A673 (cell line): ENCODE measurements around the gene LMTK2. TPM values are rescaled to one million over a fixed set of nuclear protein-coding genes. Genes with fewer than 3 reads are reported as not detected.

Experiments used
- BruUV-seq: library from RNA; stranded (reverse); fragments of 400-500 nt; replicated peaks from 2 replicates; lab custom pipeline; 2021; lab: Mats Ljungman, UMichigan
- CTCF ChIA-PET: fragments of 300-600 bp; sonication (Branson Sonifier 250); formaldehyde crosslinking; loops from one replicate; lab custom pipeline; 2022; ENCODE audit warnings: antibody characterized with exemption; lab: Charles Lee
- POLR2A ChIA-PET: fragments of 300-600 bp; sonication (Branson Sonifier 250); formaldehyde crosslinking; loops from one replicate; lab custom pipeline; 2022; ENCODE audit warnings: antibody characterized with exemption; ENCODE audit not compliant: low non-redundant PET; lab: Charles Lee
- DNase-seq: peaks from one replicate; pipeline ENCODE4 v3.0.0-alpha.2; 2015; ENCODE audit warnings: low spot score
- H3K27ac ChIP-seq: fragments of 200-600 bp; sonication (generic); 2 replicates; pipeline ENCODE4 v1.5.1; 2016; ENCODE audit warnings: mixed run types, low read depth, mild to moderate bottlenecking, mixed read lengths, antibody characterized with exemption, low read length; ENCODE audit not compliant: poor library complexity, severe bottlenecking
- H3K27me3 ChIP-seq: fragments of 200-600 bp; sonication (generic); replicated peaks from 2 replicates; pipeline ENCODE4 v1.6.1; 2017; ENCODE audit warnings: mixed run types, low read depth, mild to moderate bottlenecking, mixed read lengths, antibody characterized with exemption, low read length; ENCODE audit not compliant: insufficient read depth, poor library complexity
- H3K36me3 ChIP-seq: fragments of 200-600 bp; sonication (generic); 2 replicates; pipeline ENCODE4 v1.6.1; 2016; ENCODE audit warnings: mixed run types, mild to moderate bottlenecking, mixed read lengths, antibody characterized with exemption, low read length; ENCODE audit not compliant: insufficient read depth, poor library complexity, severe bottlenecking
- H3K4me1 ChIP-seq: fragments of 200-600 bp; sonication (generic); 2 replicates; pipeline ENCODE4 v1.6.1; 2017; ENCODE audit warnings: mixed run types, mild to moderate bottlenecking, mixed read lengths, antibody characterized with exemption, low read length; ENCODE audit not compliant: insufficient read depth, poor library complexity, severe bottlenecking
- H3K4me3 ChIP-seq: fragments of 200-600 bp; sonication (generic); 2 replicates; pipeline ENCODE4 v1.5.1; 2016; ENCODE audit warnings: low read depth, mixed run types, mild to moderate bottlenecking, mixed read lengths, low read length; ENCODE audit not compliant: poor library complexity, severe bottlenecking
- H3K9me3 ChIP-seq: fragments of 200-600 bp; sonication (generic); 2 replicates; pipeline ENCODE4 v1.6.1; 2016; ENCODE audit warnings: mixed run types, low read depth, mild to moderate bottlenecking, mixed read lengths, antibody characterized with exemption, low read length; ENCODE audit not compliant: poor library complexity, severe bottlenecking
- EZH2 ChIP-seq: fragments of 200-600 bp; sonication (generic); IDR thresholded peaks from 2 replicates; pipeline ENCODE4 v1.6.1; 2017; ENCODE audit warnings: borderline replicate concordance, low read depth, mild to moderate bottlenecking, mixed read lengths, antibody characterized with exemption, low read length; ENCODE audit not compliant: poor library complexity, severe bottlenecking
- intact Hi-C: fragments of 100-400 bp; cut with micrococcal nuclease; formaldehyde crosslinking; loops from one replicate; pipeline ENCODE4 v1.10.0; 2022; ENCODE audit not compliant: unreplicated experiment
- total RNA-seq: library from RNA; stranded (reverse); gene quantifications from 2 replicates; pipeline ENCODE4 v1.2.3, GENCODE V29; 2021
- TF ChIP-seq, protein P1 (sequence below): fragments of 300-800, 200-600 bp; sonication (generic); conservative IDR thresholded peaks from 2 replicates; pipeline ENCODE4 v1.5.1; 2017; ENCODE audit warnings: low read depth, mild to moderate bottlenecking, antibody characterized with exemption, low read length, moderate library complexity, mixed read lengths

Gene LMTK2
- total RNA-seq, 1 experiment from 2014 or later: 20.6 TPM

DNA sequence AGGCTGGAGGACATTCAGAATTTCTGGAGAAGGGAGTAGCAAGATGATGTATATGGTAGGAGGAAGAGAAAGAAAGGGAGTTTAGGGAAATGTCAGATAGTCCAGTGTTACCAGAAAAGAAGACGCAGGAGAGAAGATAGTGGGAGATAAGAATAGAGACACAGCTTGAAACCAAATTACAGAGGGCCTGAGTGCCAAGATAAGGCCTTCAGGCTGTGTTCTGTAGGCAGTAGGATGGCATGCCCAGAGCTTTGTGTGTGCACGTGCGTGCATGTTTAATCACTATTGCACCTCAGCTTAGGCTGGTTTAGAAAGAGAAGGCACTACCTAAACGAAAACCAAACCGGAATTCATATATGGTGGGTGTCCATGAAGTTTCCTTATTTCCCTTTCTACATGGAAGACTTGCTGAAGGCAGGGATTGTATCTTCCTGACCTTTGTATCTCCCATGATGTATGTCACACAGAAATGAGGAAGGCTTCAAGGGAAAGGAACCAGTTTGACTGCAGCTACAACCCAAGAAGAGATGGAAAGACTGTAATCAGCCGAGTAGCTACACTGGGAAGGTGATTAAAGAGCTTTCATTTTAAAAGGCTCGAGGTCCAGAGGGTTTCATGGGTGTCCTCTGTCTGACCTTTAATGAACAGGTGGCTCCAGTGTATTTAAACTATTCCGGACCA, 68.7 kb downstream of the LMTK2 start:
- Histone ChIP-seq H3K4me3 (no peak overlapping the region), H3K4me1 (no peaks in the 10 kb centered on the region), H3K27ac (no peak overlapping the region), H3K36me3 (no peaks in the 10 kb centered on the region), H3K9me3 (no peaks in the 10 kb centered on the region), H3K27me3 (no peaks in the 10 kb centered on the region)
- POLR2A ChIA-PET: no interaction called here
- no TSS peak for BruUV-seq
- CTCF ChIA-PET: no interaction called here
- intact Hi-C loops: no loop called here
- DNase-seq: no peak
- TF ChIP-seq, protein P1, sequence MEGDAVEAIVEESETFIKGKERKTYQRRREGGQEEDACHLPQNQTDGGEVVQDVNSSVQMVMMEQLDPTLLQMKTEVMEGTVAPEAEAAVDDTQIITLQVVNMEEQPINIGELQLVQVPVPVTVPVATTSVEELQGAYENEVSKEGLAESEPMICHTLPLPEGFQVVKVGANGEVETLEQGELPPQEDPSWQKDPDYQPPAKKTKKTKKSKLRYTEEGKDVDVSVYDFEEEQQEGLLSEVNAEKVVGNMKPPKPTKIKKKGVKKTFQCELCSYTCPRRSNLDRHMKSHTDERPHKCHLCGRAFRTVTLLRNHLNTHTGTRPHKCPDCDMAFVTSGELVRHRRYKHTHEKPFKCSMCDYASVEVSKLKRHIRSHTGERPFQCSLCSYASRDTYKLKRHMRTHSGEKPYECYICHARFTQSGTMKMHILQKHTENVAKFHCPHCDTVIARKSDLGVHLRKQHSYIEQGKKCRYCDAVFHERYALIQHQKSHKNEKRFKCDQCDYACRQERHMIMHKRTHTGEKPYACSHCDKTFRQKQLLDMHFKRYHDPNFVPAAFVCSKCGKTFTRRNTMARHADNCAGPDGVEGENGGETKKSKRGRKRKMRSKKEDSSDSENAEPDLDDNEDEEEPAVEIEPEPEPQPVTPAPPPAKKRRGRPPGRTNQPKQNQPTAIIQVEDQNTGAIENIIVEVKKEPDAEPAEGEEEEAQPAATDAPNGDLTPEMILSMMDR: no peak
- no peak for TF ChIP-seq EZH2

DNA sequence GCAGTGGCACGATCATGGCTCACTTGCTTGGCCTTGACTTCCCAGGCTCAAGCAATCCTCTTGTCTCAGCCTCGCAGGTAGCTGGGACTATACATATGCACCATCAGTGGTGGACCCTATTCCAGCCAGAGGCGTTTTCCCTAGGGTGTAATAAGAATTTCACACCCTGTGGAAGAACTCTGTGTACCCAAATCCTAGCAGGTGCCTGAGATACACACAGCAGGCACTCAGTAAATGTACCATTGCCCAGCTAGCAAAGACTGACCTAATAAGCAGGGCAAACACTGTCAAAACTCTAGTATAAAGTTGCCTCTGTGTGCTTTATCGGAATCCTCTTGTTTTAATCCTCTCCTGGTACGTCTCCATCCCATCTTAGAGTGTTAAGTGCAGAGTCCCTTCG, 70.9 kb downstream of the LMTK2 start:
- no peaks in the 10 kb centered on the region for H3K36me3 ChIP-seq
- no peak overlapping the region for H3K4me3 ChIP-seq
- H3K27ac ChIP-seq: no peak overlapping the region
- no peak for DNase-seq
- no peaks in the 10 kb centered on the region for H3K27me3 ChIP-seq
- ChIA-PET CTCF (no interaction called here), POLR2A (interaction anchor here (0.6 kb wide), 1 partner anchor 1854 kb away, joined by 6 read pairs; no protein-coding TSS in a partner anchor)
- BruUV-seq: no TSS peak
- H3K4me1 ChIP-seq: no peaks in the 10 kb centered on the region
- no peaks in the 10 kb centered on the region for H3K9me3 ChIP-seq
- no peak for TF ChIP-seq EZH2
- TF ChIP-seq, protein P1: no peak
- intact Hi-C loops: no loop called here

DNA sequence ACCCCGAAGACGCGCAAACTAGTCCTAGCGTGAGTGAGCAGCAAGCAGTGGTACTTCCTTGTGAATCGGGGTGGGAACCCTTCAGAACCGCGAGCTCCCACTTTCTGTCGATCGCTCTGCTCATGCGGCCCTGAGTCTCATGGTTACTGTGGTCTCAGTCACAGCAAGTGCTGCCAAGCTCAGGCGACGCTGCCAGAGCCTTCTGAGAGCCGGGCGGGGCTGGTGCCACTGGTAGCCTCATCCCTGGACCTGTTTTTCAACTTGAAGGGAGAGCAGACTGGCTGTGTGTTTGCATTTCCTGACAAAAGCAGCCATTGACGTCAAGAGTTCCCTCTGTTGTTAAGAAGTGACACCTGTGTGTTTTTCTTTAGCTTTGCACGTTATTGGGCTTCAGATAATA, 71.7 kb downstream of the LMTK2 start:
- TF ChIP-seq, protein P1: no peak
- TF ChIP-seq EZH2: no peak
- Histone ChIP-seq H3K27ac (no peak overlapping the region), H3K27me3 (no peaks in the 10 kb centered on the region), H3K4me3 (no peak overlapping the region), H3K4me1 (no peaks in the 10 kb centered on the region), H3K9me3 (no peaks in the 10 kb centered on the region), H3K36me3 (no peaks in the 10 kb centered on the region)
- DNase-seq: no peak
- CTCF ChIA-PET: no interaction called here
- no TSS peak for BruUV-seq
- intact Hi-C loops: no loop called here
- POLR2A ChIA-PET: interaction anchor here (0.6 kb wide), 1 partner anchor 1854 kb away, joined by 6 read pairs; no protein-coding TSS in a partner anchor
